HepG2 (cell line): ENCODE measurements around the gene H6PD. TPM values are rescaled to one million over a fixed set of nuclear protein-coding genes. Genes with fewer than 3 reads are reported as not detected.

ENCODE experiments used
- ARID5B ChIP-seq: IDR thresholded peaks from 2 replicates; pipeline ENCODE4 v1.4.0; 2020; ENCODE audit warnings: mild to moderate bottlenecking, missing genetic modification reagents
- ATF3 ChIP-seq: sonication (generic); formaldehyde crosslinking; IDR thresholded peaks from 2 replicates; pipeline ENCODE4 v1.4.0; 2020; ENCODE audit warnings: missing genetic modification reagents
- ATF4 ChIP-seq, 2 experiments: fragments of 450-650 bp in 1 of 2; sonication (generic) in 1 of 2; formaldehyde crosslinking; IDR thresholded peaks; 2 replicates each; pipeline versions ENCODE4 v1.5.0 to v1.8.0; 2020 to 2022; ENCODE audit warnings: mild to moderate bottlenecking in 1 of 2, missing genetic modification reagents in 1 of 2
- FOSL2 ChIP-seq: sonication (generic); formaldehyde crosslinking; IDR thresholded peaks from 2 replicates; pipeline ENCODE4 v1.4.0; 2020; ENCODE audit warnings: missing genetic modification reagents
- GATAD2A ChIP-seq: IDR thresholded peaks from 2 replicates; pipeline ENCODE4 v1.6.1; 2016
- JUN ChIP-seq: sonication (generic); formaldehyde crosslinking; IDR thresholded peaks from 2 replicates; pipeline ENCODE4 v1.4.0; 2020; ENCODE audit warnings: mild to moderate bottlenecking, missing genetic modification reagents
- MAFK ChIP-seq, 2 experiments: IDR thresholded peaks in 1 of 2; conservative IDR thresholded peaks in 1 of 2; 2 replicates each; pipeline ENCODE4 v1.6.1; 2011; ENCODE audit warnings: improper control_type of control experiment in 2 of 2, low read length in 2 of 2
- NCOR1 ChIP-seq: fragments of 200-600 bp; sonication (generic); IDR thresholded peaks from 2 replicates; pipeline ENCODE4 v1.7.0; 2017; ENCODE audit warnings: antibody characterized with exemption, low read length, borderline replicate concordance
- NR2F1 ChIP-seq, 2 experiments: fragments of 450-650 bp in 1 of 2; formaldehyde crosslinking in 1 of 2; IDR thresholded peaks; 2 replicates each; pipeline versions ENCODE4 v1.5.0 to v1.6.1; 2016 to 2020; ENCODE audit warnings: mild to moderate bottlenecking in 1 of 2, missing compliant biosample characterization in 1 of 2, missing genetic modification reagents in 1 of 2, moderate library complexity in 1 of 2
- NR2F6 ChIP-seq, 2 experiments: IDR thresholded peaks; 2 replicates each; pipeline ENCODE4 v1.6.1; 2016; ENCODE audit warnings: antibody characterized with exemption in 1 of 2, mild to moderate bottlenecking in 1 of 2
- RAD51 ChIP-seq: fragments of 450-650 bp; IDR thresholded peaks from 2 replicates; pipeline ENCODE4 v1.6.1; 2016; ENCODE audit warnings: borderline replicate concordance
- RARA ChIP-seq: IDR thresholded peaks from 2 replicates; pipeline ENCODE4 v1.6.1; 2016; ENCODE audit warnings: missing genetic modification reagents, missing compliant biosample characterization
- SAP130 ChIP-seq: IDR thresholded peaks from 2 replicates; pipeline ENCODE4 v1.6.1; 2016; ENCODE audit warnings: low read depth
- SIN3A ChIP-seq: IDR thresholded peaks from 2 replicates; pipeline ENCODE4 v1.6.1; 2011; ENCODE audit warnings: low read depth, mild to moderate bottlenecking, control low read depth, low read length, borderline replicate concordance
- TCF7L2 ChIP-seq: IDR thresholded peaks from 2 replicates; pipeline ENCODE4 v1.6.1; 2011; ENCODE audit warnings: mild to moderate bottlenecking, low read depth, low read length, moderate library complexity
- TFAP4 ChIP-seq: sonication (generic); IDR thresholded peaks from 2 replicates; pipeline ENCODE4 v1.6.1; 2016; ENCODE audit warnings: low read depth, borderline replicate concordance
- XRCC5 ChIP-seq: fragments of 200-400 bp; formaldehyde crosslinking; optimal IDR thresholded peaks from 2 replicates; pipeline ENCODE3; 2017; ENCODE audit warnings: mild to moderate bottlenecking, low read length
- ZBTB33 ChIP-seq: sonication (generic); formaldehyde crosslinking; IDR thresholded peaks from 2 replicates; pipeline ENCODE4 v1.4.0; 2020; ENCODE audit warnings: missing genetic modification reagents
- ZNF180 ChIP-seq: sonication (generic); formaldehyde crosslinking; IDR thresholded peaks from 2 replicates; pipeline ENCODE4 v1.4.0; 2020; ENCODE audit warnings: low read depth, missing genetic modification reagents, borderline replicate concordance
- ZNF547 ChIP-seq: sonication (generic); formaldehyde crosslinking; IDR thresholded peaks from 2 replicates; pipeline ENCODE4 v1.5.1; 2020; ENCODE audit warnings: mild to moderate bottlenecking, missing genetic modification reagents
- ZNF691 ChIP-seq: sonication (generic); formaldehyde crosslinking; IDR thresholded peaks from 2 replicates; pipeline ENCODE4 v1.4.0; 2020; ENCODE audit warnings: missing genetic modification reagents, low read depth, mild to moderate bottlenecking, borderline replicate concordance
- polyA plus RNA-seq, 8 experiments: library from polyadenylated mRNA; depleted of rRNA in 3 of 8; stranded (reverse) in 7 of 8; unstranded in 1 of 8; fragments of >200 nt; fragmentation: Illumina TruSeq in 4 of 8; extraction: Trizol in 4 of 8; gene quantifications; 2 replicates each; pipeline versions ENCODE4 v1.2.1 to v1.2.3, GENCODE V29; 2011 to 2016; ENCODE audit warnings: low read depth in 4 of 8, missing spikeins in 1 of 8, mixed read lengths in 1 of 8; ENCODE audit not compliant: insufficient read depth in 1 of 8
- total RNA-seq, 5 experiments: library from RNA; depleted of rRNA; stranded (reverse); fragments of >200 nt; fragmentation: Illumina TruSeq; extraction: Trizol; gene quantifications; 2 replicates each; pipeline ENCODE4 v1.2.3, GENCODE V29; 2016; ENCODE audit warnings: low read depth in 1 of 5

H6PD gene
- total and polyA plus RNA-seq, 2 of the 13 experiments (the other 11 are each of a cell fraction or from before 2014, with no cell fraction given), result 9.3 to 14.1 TPM

- TF ChIP-seq TFAP4 (peak; percentile 95), ATF3 (CRISPR knock-in tag) (peak; percentile 45; the same call in 1 of the 2 replicates), SIN3A (peak; percentile 24; the same call in 1 of the 2 replicates), NR2F1 (CRISPR knock-in tag; IDR thresholded peaks at IDR 0.05) (peak in 1 of 2 experiments; percentile 54; a peak in 1 of 4 replicates), NR2F6 (IDR thresholded peaks at IDR 0.05) (no peak), NR2F6 (CRISPR knock-in tag; IDR thresholded peaks at IDR 0.05) (peak; percentile 44), ZNF180 (CRISPR knock-in tag) (no peak), GATAD2A (CRISPR knock-in tag) (0 out of 2 replicates have a peak, but pooled peaks have one; percentile 20), ZNF691 (CRISPR knock-in tag) (no peak), SAP130 (CRISPR knock-in tag) (peak; percentile 60), RAD51 (no peak), ZBTB33 (CRISPR knock-in tag) (peak; percentile 75; the same call in 1 of the 2 replicates), JUN (CRISPR knock-in tag) (0 out of 2 replicates have a peak, but pooled peaks have one; percentile 31), ZNF547 (CRISPR knock-in tag) (no peak), RARA (0 out of 2 replicates have a peak, but pooled peaks have one; percentile 30), XRCC5 (peak; percentile 16), NCOR1 (no peak), TCF7L2 (no peak), ARID5B (CRISPR knock-in tag) (0 out of 2 replicates have a peak, but pooled peaks have one; percentile 22), ATF4 (CRISPR knock-in tag; IDR thresholded peaks at IDR 0.05) (peak in 1 of 2 experiments; percentile 11; a peak in 1 of 4 replicates), FOSL2 (CRISPR knock-in tag) (peak; percentile 95), MAFK (conservative IDR thresholded peaks at IDR 0.05 in 1 of 2, IDR thresholded peaks at IDR 0.05 in 1 of 2; ENCODE audit: low read length in 2 of 2) (peak in 1 of 2 experiments; percentile 31; a peak in 1 of 4 replicates)
Measured at GRCh38 chr1:9275567-9276034, 41.0 kb downstream of the H6PD start (continued).
